Thyroid gland (tissue), 4 donors: ENCODE results near the gene NSG1.

ENCODE experiments used
- POLR2A ChIP-seq, 2 donors: fragments of 450-650 bp; IDR thresholded peaks; one replicate each; pipeline ENCODE4 v1.6.1; 2017; ENCODE audit warnings: antibody characterized with exemption in 2 of 2, mild to moderate bottlenecking in 2 of 2, moderate library complexity in 1 of 2
- TF ChIP-seq, protein P1 (sequence below), 6 experiments: fragments of 200-600 bp in 3 of 6; fragments of 450-650 bp in 3 of 6; sonication (generic) in 3 of 6; IDR thresholded peaks; one replicate each; pipeline ENCODE4 v1.5.1; 2016 to 2019; ENCODE audit warnings: antibody characterized with exemption in 6 of 6, mild to moderate bottlenecking in 2 of 6, inconsistent platforms in 1 of 6, moderate library complexity in 1 of 6

DNA sequence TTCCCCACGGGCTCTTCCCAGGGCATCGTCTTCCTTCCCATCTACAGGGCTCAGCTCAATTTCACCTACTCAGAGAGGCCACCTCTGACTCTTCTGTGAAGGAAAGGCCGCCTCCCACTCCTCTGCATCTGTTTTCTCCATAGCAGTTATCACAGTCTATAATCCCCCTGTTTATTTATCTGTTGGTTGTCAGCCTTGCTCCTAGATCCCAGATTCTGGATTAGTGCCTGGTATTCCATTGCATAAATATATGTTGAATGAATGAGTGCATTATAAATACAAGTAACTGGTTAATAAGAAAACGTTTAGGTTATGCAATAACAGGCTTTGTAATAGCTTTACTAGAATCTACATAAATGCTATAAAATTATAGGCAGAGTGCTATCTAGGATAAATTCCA, 52.9 kb downstream of the NSG1 start:
- TF ChIP-seq, protein P1, sequence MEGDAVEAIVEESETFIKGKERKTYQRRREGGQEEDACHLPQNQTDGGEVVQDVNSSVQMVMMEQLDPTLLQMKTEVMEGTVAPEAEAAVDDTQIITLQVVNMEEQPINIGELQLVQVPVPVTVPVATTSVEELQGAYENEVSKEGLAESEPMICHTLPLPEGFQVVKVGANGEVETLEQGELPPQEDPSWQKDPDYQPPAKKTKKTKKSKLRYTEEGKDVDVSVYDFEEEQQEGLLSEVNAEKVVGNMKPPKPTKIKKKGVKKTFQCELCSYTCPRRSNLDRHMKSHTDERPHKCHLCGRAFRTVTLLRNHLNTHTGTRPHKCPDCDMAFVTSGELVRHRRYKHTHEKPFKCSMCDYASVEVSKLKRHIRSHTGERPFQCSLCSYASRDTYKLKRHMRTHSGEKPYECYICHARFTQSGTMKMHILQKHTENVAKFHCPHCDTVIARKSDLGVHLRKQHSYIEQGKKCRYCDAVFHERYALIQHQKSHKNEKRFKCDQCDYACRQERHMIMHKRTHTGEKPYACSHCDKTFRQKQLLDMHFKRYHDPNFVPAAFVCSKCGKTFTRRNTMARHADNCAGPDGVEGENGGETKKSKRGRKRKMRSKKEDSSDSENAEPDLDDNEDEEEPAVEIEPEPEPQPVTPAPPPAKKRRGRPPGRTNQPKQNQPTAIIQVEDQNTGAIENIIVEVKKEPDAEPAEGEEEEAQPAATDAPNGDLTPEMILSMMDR (IDR thresholded peaks at IDR 0.05): no peak
- no peak for TF ChIP-seq POLR2A (IDR thresholded peaks at IDR 0.05)
